GM23338 (cell line): Measurements from ENCODE around the gene TFIP11. TPM values are rescaled to one million over a fixed set of nuclear protein-coding genes. Genes with fewer than 3 reads are reported as not detected.
A peak's percentile ranks its signal among the peaks of the same experiment; 100 is the strongest.

Source experiments
- ATAC-seq: fragments of 200-7000 bp; cut with Tn5 transposase; 3 replicates; pipeline ENCODE4 v1.9.1; 2020
- DNase-seq: peaks from one replicate; pipeline ENCODE4 v3.0.0-alpha.2; 2015; ENCODE audit warnings: low spot score
- H2AFZ ChIP-seq: fragments of 200-600 bp; sonication (generic); 2 replicates; pipeline ENCODE4 v1.8.0; 2016; ENCODE audit warnings: antibody characterized with exemption, mild to moderate bottlenecking, moderate library complexity
- H3F3A ChIP-seq: fragments of 200-600 bp; sonication (generic); replicated peaks from 2 replicates; pipeline ENCODE4 v1.8.0; 2017; ENCODE audit warnings: antibody characterized with exemption, mixed run types, low read depth
- H3K27ac ChIP-seq: fragments of 200-600 bp; sonication (generic); 2 replicates; pipeline ENCODE4 v1.6.1; 2016; ENCODE audit warnings: low read depth
- H3K27me3 ChIP-seq: fragments of 200-600 bp; sonication (generic); 2 replicates; pipeline ENCODE4 v1.8.0; 2016; ENCODE audit warnings: mild to moderate bottlenecking, mixed run types, moderate library complexity; ENCODE audit not compliant: insufficient read depth
- H3K36me3 ChIP-seq: fragments of 200-600 bp; sonication (generic); 2 replicates; pipeline ENCODE4 v1.8.0; 2016; ENCODE audit warnings: mild to moderate bottlenecking; ENCODE audit not compliant: insufficient read depth
- H3K4me1 ChIP-seq: fragments of 200-600 bp; sonication (generic); 2 replicates; pipeline ENCODE4 v1.8.0; 2016; ENCODE audit warnings: mild to moderate bottlenecking, moderate library complexity; ENCODE audit not compliant: insufficient read depth
- H3K4me2 ChIP-seq: fragments of 200-600 bp; sonication (generic); 2 replicates; pipeline ENCODE4 v1.7.1; 2017; ENCODE audit warnings: mixed run types
- H3K4me3 ChIP-seq: fragments of 200-600 bp; sonication (generic); 2 replicates; pipeline ENCODE4 v1.6.1; 2016; ENCODE audit warnings: mixed run types
- H3K79me2 ChIP-seq: fragments of 200-600 bp; sonication (generic); replicated peaks from 2 replicates; pipeline ENCODE4 v1.8.0; 2017; ENCODE audit warnings: mild to moderate bottlenecking; ENCODE audit not compliant: insufficient read depth
- H3K9me2 ChIP-seq: fragments of 200-600 bp; sonication (generic); 2 replicates; pipeline ENCODE4 v1.8.0; 2017; ENCODE audit not compliant: insufficient read depth
- H4K20me1 ChIP-seq: fragments of 200-600 bp; sonication (generic); replicated peaks from 2 replicates; pipeline ENCODE4 v1.8.0; 2017; ENCODE audit warnings: mild to moderate bottlenecking; ENCODE audit not compliant: insufficient read depth
- H3K27ac Mint-ChIP-seq: 2 replicates; pipeline ENCODE4 v1.8.0; 2020; ENCODE audit warnings: inconsistent platforms, mild to moderate bottlenecking, moderate library complexity, mixed read lengths
- H3K27me3 Mint-ChIP-seq: 3 replicates; pipeline ENCODE4 v1.8.0; 2022; ENCODE audit warnings: low read depth, mild to moderate bottlenecking, moderate library complexity, mixed read lengths, inconsistent platforms; ENCODE audit not compliant: insufficient read depth, poor library complexity
- H3K36me3 Mint-ChIP-seq: 3 replicates; pipeline ENCODE4 v1.8.0; 2021; ENCODE audit warnings: low read depth, mild to moderate bottlenecking, inconsistent platforms, moderate library complexity, mixed read lengths
- H3K4me1 Mint-ChIP-seq: 3 replicates; pipeline ENCODE4 v1.8.0; 2020; ENCODE audit warnings: mild to moderate bottlenecking, inconsistent platforms, mixed read lengths
- H3K4me3 Mint-ChIP-seq: 3 replicates; pipeline ENCODE4 v1.8.0; 2021; ENCODE audit warnings: moderate library complexity, mild to moderate bottlenecking, inconsistent platforms, mixed read lengths
- H3K9me3 Mint-ChIP-seq: 3 replicates; pipeline ENCODE4 v1.8.0; 2020; ENCODE audit warnings: moderate library complexity, mild to moderate bottlenecking, inconsistent platforms, mixed read lengths
- CREB1 ChIP-seq: fragments of 250-450 bp; sonication (Bioruptor Pico); IDR thresholded peaks from 2 replicates; pipeline ENCODE4 v1.5.0; 2020; ENCODE audit warnings: low read depth, mild to moderate bottlenecking, moderate library complexity
- EZH2 ChIP-seq: fragments of 200-600 bp; sonication (generic); IDR thresholded peaks from one replicate; pipeline ENCODE4 v1.8.0; 2017; ENCODE audit warnings: antibody characterized with exemption, mild to moderate bottlenecking, low read depth; ENCODE audit not compliant: unreplicated experiment
- EZH2phosphoT487 ChIP-seq: fragments of 200-600 bp; sonication (generic); IDR thresholded peaks from one replicate; pipeline ENCODE4 v1.8.1; 2018; ENCODE audit warnings: antibody characterized with exemption; ENCODE audit not compliant: unreplicated experiment
- POLR2AphosphoS5 ChIP-seq: IDR thresholded peaks from 2 replicates; pipeline ENCODE4 v1.6.1; 2016; ENCODE audit warnings: antibody characterized with exemption, low read depth
- REST ChIP-seq: IDR thresholded peaks from one replicate; pipeline ENCODE4 v1.6.1; 2018; ENCODE audit warnings: antibody characterized with exemption; ENCODE audit not compliant: unreplicated experiment
- STAT1 ChIP-seq: IDR thresholded peaks from one replicate; pipeline ENCODE4 v1.6.1; 2016; ENCODE audit warnings: antibody characterized with exemption; ENCODE audit not compliant: unreplicated experiment
- ZNF331 ChIP-seq: fragments of 250-450 bp; sonication (Bioruptor Pico); IDR thresholded peaks from 2 replicates; pipeline ENCODE4 v1.5.0; 2020; ENCODE audit warnings: low read depth, mild to moderate bottlenecking, moderate library complexity
- ZNF462 ChIP-seq: fragments of 250-450 bp; sonication (Bioruptor Pico); IDR thresholded peaks from 2 replicates; pipeline ENCODE4 v1.5.0; 2020; ENCODE audit warnings: mild to moderate bottlenecking, moderate library complexity
- polyA plus RNA-seq: library from polyadenylated mRNA; unstranded; fragments of >200 nt; fragmentation: Nextera tagmentation; extraction: Ambion mirVana; gene quantifications from 2 replicates; pipeline ENCODE4 v1.2.1, GENCODE V29; 2016
- total RNA-seq: library from RNA; depleted of rRNA; stranded (reverse); fragments of >200 nt; shearing (Covaris generic); gene quantifications from 2 replicates; pipeline ENCODE4 v1.2.3, GENCODE V29; 2014

The TFIP11 gene
- total and polyA plus RNA-seq, 2 experiments from 2014 or later, result 17.1 to 26.2 TPM

GRCh38 chr22:26487996-26488395 lies 24.3 kb downstream of the TFIP11 start (continued):
- TF ChIP-seq REST (no peak), EZH2phosphoT487 (no peak), STAT1 (no peak)

GRCh38 chr22:26486394-26486793 lies 25.9 kb downstream of the TFIP11 start:
- Mint-ChIP-seq H3K36me3 (peaks cover 36% of the 10 kb centered on the region), H3K27ac (no peak overlapping the region; the same call in 1 of the 2 replicates), H3K27me3 (peaks cover 2% of the 10 kb centered on the region), H3K4me1 (peaks cover 27% of the 10 kb centered on the region), H3K4me3 (no peak overlapping the region), H3K9me3 (0 out of 3 replicates have a peak, but pooled peaks cover 2% of the 10 kb centered on the region)
- Histone ChIP-seq H3K27me3 (no peaks in the 10 kb centered on the region), H2AFZ (no peak overlapping the region), H3K4me2 (no peak overlapping the region), H4K20me1 (peaks cover 8% of the 10 kb centered on the region; the same call in 1 of the 2 replicates), H3F3A (peaks cover 41% of the 10 kb centered on the region), H3K36me3 (peaks cover 30% of the 10 kb centered on the region), H3K4me1 (peaks cover 20% of the 10 kb centered on the region), H3K79me2 (peaks cover 49% of the 10 kb centered on the region), H3K4me3 (no peak overlapping the region), H3K9me2 (no peaks in the 10 kb centered on the region), H3K27ac (no peak overlapping the region)
- DNase-seq, result no peak
- ATAC-seq, result no peak
- TF ChIP-seq POLR2AphosphoS5, result no peak
- TF ChIP-seq STAT1, result no peak
- TF ChIP-seq ZNF331 (CRISPR knock-in tag), result no peak
- TF ChIP-seq EZH2, result no peak

GRCh38 chr22:26485806-26486390 lies 26.4 kb downstream of the TFIP11 start:
- no peak overlapping the region for H2AFZ ChIP-seq
- Mint-ChIP-seq H3K4me3 (peak overlapping the region; percentile 98; the same call in 1 of the 3 replicates), H3K27ac (no peak overlapping the region), H3K27me3 (peaks cover 2% of the 10 kb centered on the region), H3K9me3 (0 out of 3 replicates have a peak, but pooled peaks cover 2% of the 10 kb centered on the region), H3K36me3 (peaks cover 35% of the 10 kb centered on the region), H3K4me1 (peaks cover 32% of the 10 kb centered on the region)
- no peak overlapping the region for H3K27ac ChIP-seq
- ATAC-seq (no peak), DNase-seq (no peak)
- H3K36me3 ChIP-seq, result peaks cover 27% of the 10 kb centered on the region
- no peak overlapping the region for H3K4me2 ChIP-seq
- H4K20me1 ChIP-seq, result peaks cover 8% of the 10 kb centered on the region; the same call in 1 of the 2 replicates
- no peak overlapping the region for H3K4me3 ChIP-seq
- H3K79me2 ChIP-seq, result peaks cover 54% of the 10 kb centered on the region
- peaks cover 37% of the 10 kb centered on the region for H3F3A ChIP-seq
- H3K9me2 ChIP-seq, result no peaks in the 10 kb centered on the region
- no peaks in the 10 kb centered on the region for H3K27me3 ChIP-seq
- peaks cover 25% of the 10 kb centered on the region for H3K4me1 ChIP-seq
- TF ChIP-seq CREB1 (CRISPR knock-in tag), result no peak
- no peak for TF ChIP-seq ZNF462 (CRISPR knock-in tag)
- no peak for TF ChIP-seq POLR2AphosphoS5
- TF ChIP-seq STAT1, result no peak
